ENCODE results near the gene SPAG16.

Gene SPAG16

GRCh38 chr2:214103276-214104001 lies 819.2 kb downstream of the SPAG16 start:
- Histone ChIP-seq H3K9me3 (ENCODE audit: low read length) (no peaks in the 10 kb centered on the region), H3K27me3 (ENCODE audit: control insufficient read depth in 1 of 2, insufficient read depth in 2 of 2, low read length in 2 of 2) (no peaks in the 10 kb centered on the region), H3K4me1 (ENCODE audit: insufficient read depth, low read length) (no peaks in the 10 kb centered on the region), H3K36me3 (ENCODE audit: insufficient read depth, low read length) (no peaks in the 10 kb centered on the region), H3K9ac (ENCODE audit: low read length) (no peak overlapping the region), H3K4me3 (ENCODE audit: low read depth in 1 of 2, low read length in 2 of 2) (no peak overlapping the region), H3K27ac (ENCODE audit: low read depth, low read length) (no peak overlapping the region)

GRCh38 chr2:214104219-214104618 lies 820.0 kb downstream of the SPAG16 start:
- H3K9me3 ChIP-seq (ENCODE audit: low read length): no peaks in the 10 kb centered on the region
- no peaks in the 10 kb centered on the region for H3K36me3 ChIP-seq (ENCODE audit: insufficient read depth, low read length)
- H3K4me1 ChIP-seq (ENCODE audit: insufficient read depth, low read length): no peaks in the 10 kb centered on the region
- no peaks in the 10 kb centered on the region for H3K27me3 ChIP-seq (ENCODE audit: control insufficient read depth in 1 of 2, insufficient read depth in 2 of 2, low read length in 2 of 2)
- H3K4me3 ChIP-seq (ENCODE audit: low read depth in 1 of 2, low read length in 2 of 2): no peak overlapping the region
- H3K9ac ChIP-seq (ENCODE audit: low read length): no peak overlapping the region
- H3K27ac ChIP-seq (ENCODE audit: low read depth, low read length): no peak overlapping the region

DNA sequence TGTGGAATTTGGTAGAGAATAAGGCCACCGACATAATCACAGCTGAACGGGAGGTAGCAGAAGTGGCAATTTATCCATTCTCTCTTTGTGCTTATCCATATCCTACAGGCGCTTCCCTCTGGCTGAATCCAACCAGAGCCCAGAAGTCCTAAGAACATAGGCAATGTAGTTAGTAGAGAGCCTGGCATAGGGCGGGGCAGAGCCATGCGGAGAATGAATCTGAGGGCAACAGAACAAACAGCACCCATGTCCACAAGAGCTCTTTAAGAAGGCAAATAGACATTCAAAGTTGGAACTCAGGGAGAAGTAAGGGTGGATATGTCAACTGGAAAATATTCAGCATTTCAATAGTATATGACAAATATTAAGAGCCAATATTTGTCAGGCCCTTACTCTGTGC lies 820.7 kb downstream of the SPAG16 start:
- no peaks in the 10 kb centered on the region for H3K9me3 ChIP-seq (ENCODE audit: low read length)
- no peak overlapping the region for H3K27ac ChIP-seq (ENCODE audit: low read depth, low read length)
- no peaks in the 10 kb centered on the region for H3K4me1 ChIP-seq (ENCODE audit: insufficient read depth, low read length)
- H3K9ac ChIP-seq (ENCODE audit: low read length): no peak overlapping the region
- no peaks in the 10 kb centered on the region for H3K36me3 ChIP-seq (ENCODE audit: insufficient read depth, low read length)
- H3K27me3 ChIP-seq (ENCODE audit: control insufficient read depth in 1 of 2, insufficient read depth in 2 of 2, low read length in 2 of 2): no peaks in the 10 kb centered on the region
- no peak overlapping the region for H3K4me3 ChIP-seq (ENCODE audit: low read depth in 1 of 2, low read length in 2 of 2)

- no peak overlapping the region for H3K9ac ChIP-seq (ENCODE audit: low read length)
- H3K4me1 ChIP-seq (ENCODE audit: insufficient read depth, low read length): no peaks in the 10 kb centered on the region
- no peak overlapping the region for H3K4me3 ChIP-seq (ENCODE audit: low read depth in 1 of 2, low read length in 2 of 2)
- no peaks in the 10 kb centered on the region for H3K9me3 ChIP-seq (ENCODE audit: low read length)
- no peak overlapping the region for H3K27ac ChIP-seq (ENCODE audit: low read depth, low read length)
- no peaks in the 10 kb centered on the region for H3K36me3 ChIP-seq (ENCODE audit: insufficient read depth, low read length)
- H3K27me3 ChIP-seq (ENCODE audit: control insufficient read depth in 1 of 2, insufficient read depth in 2 of 2, low read length in 2 of 2): no peaks in the 10 kb centered on the region
Observed at GRCh38 chr2:214107726-214108125, 823.5 kb downstream of the SPAG16 start.

DNA sequence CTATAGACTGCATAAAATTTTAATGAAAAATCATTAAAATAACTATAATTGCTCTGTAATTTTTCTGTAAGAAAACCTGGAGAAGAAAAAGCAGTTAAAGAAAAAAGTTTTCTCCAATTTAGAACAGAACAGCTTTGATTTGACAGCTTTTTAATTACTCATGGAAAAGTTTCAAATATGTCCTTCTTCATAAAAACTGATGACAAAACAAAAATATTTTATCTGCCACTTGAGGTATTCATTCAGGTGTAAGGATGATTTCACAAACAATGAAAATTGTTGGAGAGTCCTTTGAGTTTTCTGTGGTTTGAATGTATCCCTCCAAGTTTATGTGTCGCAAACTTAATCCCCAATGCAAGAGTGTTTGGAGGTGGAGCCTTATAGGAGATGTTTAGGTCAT lies 824.3 kb downstream of the SPAG16 start:
- H3K4me1 ChIP-seq (ENCODE audit: insufficient read depth, low read length): no peaks in the 10 kb centered on the region

DNA sequence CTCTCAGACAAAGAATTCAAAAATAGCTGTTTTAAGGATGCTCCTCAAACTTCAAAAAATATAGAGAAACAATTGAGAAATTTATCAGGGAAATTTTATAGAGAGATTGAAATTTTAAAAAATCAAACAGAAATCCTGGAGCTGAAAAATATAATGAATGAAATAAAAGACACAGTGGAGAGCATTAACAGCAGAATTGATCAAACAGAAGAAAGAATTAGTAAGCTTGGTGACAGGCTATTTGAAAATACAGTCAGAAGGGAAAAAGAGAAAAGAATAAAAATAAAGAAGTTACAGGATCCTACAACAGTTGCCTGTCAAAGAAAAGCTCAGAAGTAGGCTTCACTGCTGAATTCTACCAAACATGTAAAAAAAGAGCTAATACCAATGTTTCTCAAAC lies 832.8 kb downstream of the SPAG16 start:
- Histone ChIP-seq H3K4me1 (ENCODE audit: insufficient read depth, low read length) (no peaks in the 10 kb centered on the region), H3K27ac (ENCODE audit: low read depth, low read length) (no peak overlapping the region), H3K4me3 (ENCODE audit: low read depth in 1 of 2, low read length in 2 of 2) (no peak overlapping the region), H3K36me3 (ENCODE audit: insufficient read depth, low read length) (no peaks in the 10 kb centered on the region), H3K9me3 (ENCODE audit: low read length) (no peaks in the 10 kb centered on the region), H3K9ac (ENCODE audit: low read length) (no peak overlapping the region), H3K27me3 (ENCODE audit: control insufficient read depth in 1 of 2, insufficient read depth in 2 of 2, low read length in 2 of 2) (no peaks in the 10 kb centered on the region)

More for the DNA sequence above, 824.3 kb downstream of the SPAG16 start:
- Histone ChIP-seq H3K9me3 (ENCODE audit: low read length) (no peaks in the 10 kb centered on the region), H3K36me3 (ENCODE audit: insufficient read depth, low read length) (no peaks in the 10 kb centered on the region), H3K4me3 (ENCODE audit: low read depth in 1 of 2, low read length in 2 of 2) (no peak overlapping the region), H3K9ac (ENCODE audit: low read length) (no peak overlapping the region), H3K27me3 (ENCODE audit: control insufficient read depth in 1 of 2, insufficient read depth in 2 of 2, low read length in 2 of 2) (no peaks in the 10 kb centered on the region), H3K27ac (ENCODE audit: low read depth, low read length) (no peak overlapping the region)

GRCh38 chr2:214126135-214126534 lies 841.9 kb downstream of the SPAG16 start:
- H3K4me1 ChIP-seq (ENCODE audit: insufficient read depth, low read length): no peaks in the 10 kb centered on the region
- H3K4me3 ChIP-seq (ENCODE audit: low read depth in 1 of 2, low read length in 2 of 2): no peak overlapping the region
- no peaks in the 10 kb centered on the region for H3K36me3 ChIP-seq (ENCODE audit: insufficient read depth, low read length)
- no peak overlapping the region for H3K9ac ChIP-seq (ENCODE audit: low read length)
- H3K9me3 ChIP-seq (ENCODE audit: low read length): no peaks in the 10 kb centered on the region
- H3K27ac ChIP-seq (ENCODE audit: low read depth, low read length): no peak overlapping the region
- H3K27me3 ChIP-seq (ENCODE audit: control insufficient read depth in 1 of 2, insufficient read depth in 2 of 2, low read length in 2 of 2): no peaks in the 10 kb centered on the region

- H3K9me3 ChIP-seq (ENCODE audit: low read length): no peaks in the 10 kb centered on the region
- H3K36me3 ChIP-seq (ENCODE audit: insufficient read depth, low read length): no peaks in the 10 kb centered on the region
- no peak overlapping the region for H3K9ac ChIP-seq (ENCODE audit: low read length)
- no peak overlapping the region for H3K4me3 ChIP-seq (ENCODE audit: low read depth in 1 of 2, low read length in 2 of 2)
- H3K27me3 ChIP-seq (ENCODE audit: control insufficient read depth in 1 of 2, insufficient read depth in 2 of 2, low read length in 2 of 2): no peaks in the 10 kb centered on the region
- H3K4me1 ChIP-seq (ENCODE audit: insufficient read depth, low read length): no peaks in the 10 kb centered on the region
- H3K27ac ChIP-seq (ENCODE audit: low read depth, low read length): no peak overlapping the region
Observed at GRCh38 chr2:214127170-214127569, 842.9 kb downstream of the SPAG16 start.

DNA sequence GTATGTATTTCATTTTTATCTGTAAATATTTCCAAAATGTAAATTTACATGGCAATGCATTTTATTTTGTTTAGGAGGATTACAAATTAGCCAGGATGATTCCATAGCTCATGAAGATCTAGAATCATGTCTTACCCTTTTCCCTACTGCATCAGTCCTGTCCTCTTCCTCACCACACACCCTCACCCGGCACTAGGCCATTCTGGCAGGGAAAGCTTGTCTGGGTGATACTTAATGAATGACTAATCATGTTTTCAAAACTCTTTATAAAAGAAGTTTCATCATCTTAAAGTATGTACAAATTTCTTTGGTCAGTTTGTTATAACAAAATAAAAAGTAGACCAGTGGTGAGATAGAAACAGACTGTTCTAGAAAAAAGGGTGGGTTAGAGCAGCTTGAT lies 843.3 kb downstream of the SPAG16 start:
- Histone ChIP-seq H3K4me1 (ENCODE audit: insufficient read depth, low read length) (no peaks in the 10 kb centered on the region), H3K9ac (ENCODE audit: low read length) (no peak overlapping the region), H3K4me3 (ENCODE audit: low read depth in 1 of 2, low read length in 2 of 2) (no peak overlapping the region), H3K27ac (ENCODE audit: low read depth, low read length) (no peak overlapping the region), H3K27me3 (ENCODE audit: control insufficient read depth in 1 of 2, insufficient read depth in 2 of 2, low read length in 2 of 2) (no peaks in the 10 kb centered on the region), H3K36me3 (ENCODE audit: insufficient read depth, low read length) (no peaks in the 10 kb centered on the region), H3K9me3 (ENCODE audit: low read length) (no peaks in the 10 kb centered on the region)

DNA sequence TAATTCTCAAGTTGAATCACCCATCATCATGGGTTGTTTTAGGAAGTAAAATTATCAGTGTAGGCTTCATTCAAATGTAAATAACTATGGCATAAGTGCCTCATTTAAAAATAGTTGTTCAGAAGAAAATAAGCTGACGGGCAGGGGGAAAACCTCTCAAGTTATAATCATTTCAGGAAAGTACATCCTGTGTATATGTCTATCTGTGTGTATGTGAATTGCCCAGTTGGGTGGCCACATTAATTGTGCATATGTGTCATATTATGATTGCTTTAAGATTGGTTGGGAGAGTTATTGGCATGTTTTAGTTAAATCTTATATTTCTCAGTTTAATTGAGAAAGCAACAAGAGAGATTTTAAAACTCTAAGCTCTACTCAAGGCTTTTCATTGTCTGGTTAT lies 843.8 kb downstream of the SPAG16 start:
- H3K36me3 ChIP-seq (ENCODE audit: insufficient read depth, low read length): no peaks in the 10 kb centered on the region
- H3K27ac ChIP-seq (ENCODE audit: low read depth, low read length): no peak overlapping the region

DNA sequence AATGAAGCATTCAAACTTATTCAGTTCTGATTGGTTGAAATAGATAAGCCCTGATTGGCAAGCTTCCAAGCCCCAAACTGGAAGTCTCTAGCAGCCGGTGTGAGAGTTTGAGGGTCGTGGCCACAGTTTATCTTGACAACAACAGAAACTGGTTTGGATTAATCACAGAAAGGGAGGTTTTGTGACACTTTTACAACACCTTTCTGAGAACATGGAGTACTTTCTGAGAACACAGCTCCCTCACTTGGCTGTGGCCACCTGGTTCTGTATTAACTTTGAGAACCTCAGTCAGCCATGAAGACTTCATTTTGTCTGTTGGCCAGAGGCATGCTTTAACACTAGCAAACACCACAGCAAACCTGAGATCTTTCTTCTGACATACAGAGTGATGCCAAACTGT lies 845.9 kb downstream of the SPAG16 start:
- Histone ChIP-seq H3K9me3 (ENCODE audit: low read length) (no peaks in the 10 kb centered on the region), H3K27me3 (ENCODE audit: control insufficient read depth in 1 of 2, insufficient read depth in 2 of 2, low read length in 2 of 2) (no peaks in the 10 kb centered on the region), H3K27ac (ENCODE audit: low read depth, low read length) (no peak overlapping the region), H3K4me3 (ENCODE audit: low read depth in 1 of 2, low read length in 2 of 2) (no peak overlapping the region), H3K36me3 (ENCODE audit: insufficient read depth, low read length) (no peaks in the 10 kb centered on the region), H3K4me1 (ENCODE audit: insufficient read depth, low read length) (no peaks in the 10 kb centered on the region), H3K9ac (ENCODE audit: low read length) (no peak overlapping the region)

More for the DNA sequence above, 843.8 kb downstream of the SPAG16 start:
- Histone ChIP-seq H3K9me3 (ENCODE audit: low read length) (no peaks in the 10 kb centered on the region), H3K27me3 (ENCODE audit: control insufficient read depth in 1 of 2, insufficient read depth in 2 of 2, low read length in 2 of 2) (no peaks in the 10 kb centered on the region), H3K9ac (ENCODE audit: low read length) (no peak overlapping the region), H3K4me3 (ENCODE audit: low read depth in 1 of 2, low read length in 2 of 2) (no peak overlapping the region), H3K4me1 (ENCODE audit: insufficient read depth, low read length) (no peaks in the 10 kb centered on the region)

DNA sequence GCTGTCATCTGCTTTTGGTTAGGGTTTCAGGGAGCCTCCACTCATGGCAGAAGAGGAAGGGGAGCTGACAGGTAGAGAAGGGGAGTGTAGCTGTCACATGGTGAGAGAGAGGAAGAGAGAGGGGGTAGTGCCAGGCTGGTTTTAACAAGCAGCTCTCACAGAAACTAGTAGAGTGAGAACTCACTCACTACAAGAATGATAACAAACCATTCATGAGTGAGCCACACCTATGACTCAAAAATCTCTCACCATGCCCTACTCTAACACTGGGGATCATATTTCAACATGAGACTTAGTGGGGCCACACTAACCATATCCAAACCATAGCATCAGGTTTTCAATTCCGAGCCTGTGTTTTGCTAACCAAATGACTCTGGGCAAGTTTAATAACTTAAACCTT lies 851.7 kb downstream of the SPAG16 start:
- H3K4me1 ChIP-seq (ENCODE audit: insufficient read depth, low read length): peaks cover 8% of the 10 kb centered on the region
- no peak overlapping the region for H3K27ac ChIP-seq (ENCODE audit: low read depth, low read length)
- H3K9ac ChIP-seq (ENCODE audit: low read length): no peak overlapping the region
- no peaks in the 10 kb centered on the region for H3K9me3 ChIP-seq (ENCODE audit: low read length)
- no peaks in the 10 kb centered on the region for H3K36me3 ChIP-seq (ENCODE audit: insufficient read depth, low read length)
- H3K27me3 ChIP-seq (ENCODE audit: control insufficient read depth in 1 of 2, insufficient read depth in 2 of 2, low read length in 2 of 2): no peaks in the 10 kb centered on the region
- H3K4me3 ChIP-seq (ENCODE audit: low read depth in 1 of 2, low read length in 2 of 2): no peak overlapping the region

Measured in muscle layer of colon (tissue), 2 donors.